C4-2B (cell line): ENCODE measurements around the gene HNRNPF.
A peak's percentile ranks its signal among the peaks of the same experiment; 100 is the strongest.

Experiments used
- H3K27ac ChIP-seq: fragments of 450-650 bp; 2 replicates; pipeline ENCODE4 v1.5.1; 2017
- CTCF ChIP-seq: fragments of 450-650 bp; conservative IDR thresholded peaks from 2 replicates; pipeline ENCODE4 v1.5.1; 2017; ENCODE audit warnings: mild to moderate bottlenecking
- ZFX ChIP-seq: fragments of 450-650 bp; IDR thresholded peaks from 2 replicates; pipeline ENCODE4 v1.6.1; 2017

HNRNPF gene

GRCh38 chr10:43355749-43356371 lies 53.1 kb downstream of the HNRNPF start:
- no peak overlapping the region for H3K27ac ChIP-seq
- TF ChIP-seq CTCF (no peak), ZFX (no peak)

- TF ChIP-seq CTCF (no peak), ZFX (no peak)
- H3K27ac ChIP-seq, result no peak overlapping the region
Measured at GRCh38 chr10:43354879-43355380, 54.1 kb downstream of the HNRNPF start.

- TF ChIP-seq ZFX, result no peak
- H3K27ac ChIP-seq, result no peak overlapping the region
Measured at GRCh38 chr10:43354330-43354635, 54.7 kb downstream of the HNRNPF start.

- no peak overlapping the region for H3K27ac ChIP-seq
- TF ChIP-seq ZFX, result no peak
- no peak for TF ChIP-seq CTCF
Measured at GRCh38 chr10:43353495-43354329, 55.3 kb downstream of the HNRNPF start.

- H3K27ac ChIP-seq, result no peak overlapping the region
- TF ChIP-seq ZFX (no peak), CTCF (no peak)
Measured at GRCh38 chr10:43352951-43353350, 56.0 kb downstream of the HNRNPF start.

- H3K27ac ChIP-seq, result no peak overlapping the region
- no peak for TF ChIP-seq CTCF
Measured at GRCh38 chr10:43351301-43351700, 57.7 kb downstream of the HNRNPF start.

GRCh38 chr10:43350686-43351085 lies 58.3 kb downstream of the HNRNPF start:
- peak overlapping the region; percentile 49 for H3K27ac ChIP-seq
- TF ChIP-seq ZFX (no peak), CTCF (no peak)

GRCh38 chr10:43350156-43350555 lies 58.8 kb downstream of the HNRNPF start:
- no peak for TF ChIP-seq CTCF
- TF ChIP-seq ZFX, result no peak
- peak overlapping the region; percentile 49 for H3K27ac ChIP-seq
